GM10266 (cell line): ENCODE results near the gene SV2C.

ENCODE experiments used
- DNase-seq: peaks from one replicate; pipeline ENCODE4 v3.0.0; 2012; ENCODE audit errors: extremely low spot score
- CTCF ChIP-seq: IDR thresholded peaks from 2 replicates; pipeline ENCODE4 v1.5.1; 2012; ENCODE audit warnings: mild to moderate bottlenecking, low read depth; ENCODE audit not compliant: control insufficient read depth, insufficient read depth; ENCODE audit errors: missing control alignments

SV2C gene

GRCh38 chr5:76194340-76194739 lies 111.2 kb downstream of the SV2C start:
- no peak for TF ChIP-seq CTCF
- no peak for DNase-seq

GRCh38 chr5:76196457-76196856 lies 113.3 kb downstream of the SV2C start:
- DNase-seq = no peak
- no peak for TF ChIP-seq CTCF

- no peak for TF ChIP-seq CTCF
- no peak for DNase-seq
Observed at GRCh38 chr5:76196886-76197489, 113.8 kb downstream of the SV2C start.

GRCh38 chr5:76197726-76198125 lies 114.5 kb downstream of the SV2C start:
- no peak for DNase-seq
- TF ChIP-seq CTCF = no peak

- DNase-seq = no peak
- no peak for TF ChIP-seq CTCF
Observed at GRCh38 chr5:76199336-76200318, 116.4 kb downstream of the SV2C start.

- no peak for TF ChIP-seq CTCF
Observed at GRCh38 chr5:76202182-76202581, 119.0 kb downstream of the SV2C start.

GRCh38 chr5:76204191-76204590 lies 121.0 kb downstream of the SV2C start:
- TF ChIP-seq CTCF = no peak

More at GRCh38 chr5:76202182-76202581, 119.0 kb downstream of the SV2C start:
- DNase-seq = no peak

More at GRCh38 chr5:76204191-76204590, 121.0 kb downstream of the SV2C start:
- no peak for DNase-seq
